Hippocampal formation (tissue), 2 donors: ENCODE measurements around the gene COL23A1.

Experiments used
- DNase-seq, 2 donors: peaks; one replicate each; lab custom pipeline; 2025; lab: John Stamatoyannopoulos, UW

COL23A1 gene

DNA sequence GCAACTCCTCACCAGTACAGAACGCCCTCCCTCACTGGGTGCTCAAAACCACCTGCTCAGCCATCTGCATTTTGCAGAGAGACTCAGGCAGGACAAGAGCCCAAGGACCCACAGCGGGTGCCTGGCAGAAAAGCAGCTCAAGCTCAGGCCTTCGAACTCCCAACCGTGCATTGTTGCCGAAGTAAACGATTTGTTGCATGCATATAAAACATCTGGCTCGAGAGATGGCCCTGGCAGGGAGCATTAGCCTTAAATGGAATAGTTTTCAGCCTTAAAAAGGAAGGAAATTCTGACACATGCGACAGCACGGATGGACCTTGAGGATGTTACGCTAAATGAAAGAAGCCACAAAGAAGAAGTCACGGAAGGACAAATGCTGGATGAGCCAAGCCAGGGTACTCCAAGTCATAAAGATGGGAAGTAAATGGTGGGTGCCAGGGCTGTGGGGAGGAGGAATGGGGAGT is 197.2 kb downstream of the COL23A1 start:
- no peak for DNase-seq

DNA sequence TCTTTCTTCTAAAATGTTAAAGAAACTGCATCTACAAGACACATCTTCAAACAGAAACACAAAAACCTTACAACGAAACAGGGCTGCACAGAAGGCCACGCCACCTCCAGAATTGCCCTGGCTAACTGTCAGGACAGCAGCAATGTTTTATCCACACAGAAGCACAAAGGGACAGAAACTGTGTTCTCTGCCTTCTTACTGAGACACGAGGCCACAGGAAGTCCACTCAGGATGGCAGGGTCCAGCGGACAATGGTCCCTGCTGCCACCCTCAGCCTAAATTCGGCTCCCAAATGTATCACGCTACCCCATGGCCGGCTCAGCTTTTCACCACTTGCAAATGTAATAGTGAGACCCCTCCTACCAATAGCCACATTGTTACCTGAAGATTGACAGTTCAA is 197.8 kb downstream of the COL23A1 start:
- DNase-seq = no peak

DNA sequence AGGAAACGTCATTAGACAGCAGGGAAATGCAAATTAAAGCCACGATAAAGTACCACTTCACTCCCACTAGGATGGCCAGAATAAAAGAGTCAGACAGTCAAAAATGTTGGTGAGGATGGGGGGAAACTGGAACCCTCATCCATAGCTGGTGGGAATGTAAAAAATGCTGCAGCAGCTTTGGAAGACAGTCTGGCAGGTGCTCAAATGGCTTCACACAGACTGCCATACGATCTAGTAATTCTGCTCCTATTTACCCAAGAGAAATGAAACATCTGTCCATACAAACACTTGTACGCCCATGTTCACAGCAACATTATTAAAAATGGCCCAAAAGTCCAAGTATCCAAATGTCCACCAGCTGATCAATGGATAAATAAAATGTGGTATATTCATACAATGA is 198.7 kb downstream of the COL23A1 start:
- DNase-seq = no peak

DNA sequence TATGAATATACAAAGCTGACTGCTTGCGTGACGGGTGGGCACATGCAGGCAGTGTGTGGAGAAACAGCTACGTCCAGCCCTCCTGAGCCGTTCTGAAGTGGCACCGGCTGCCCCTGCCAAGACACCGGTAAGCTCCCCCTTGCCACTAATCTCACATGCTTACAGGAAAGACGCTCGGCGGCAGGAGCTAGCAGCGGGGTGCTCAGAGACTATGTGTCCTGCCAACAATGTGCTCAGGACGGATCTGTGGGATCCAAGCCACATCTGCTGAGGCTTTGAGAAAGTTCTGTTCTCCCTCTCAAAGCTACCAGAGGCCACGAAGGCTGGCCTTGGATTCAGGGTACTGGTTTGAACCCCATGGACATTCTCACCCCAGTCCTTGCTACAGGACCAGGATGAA is 200.4 kb downstream of the COL23A1 start:
- no peak for DNase-seq

DNA sequence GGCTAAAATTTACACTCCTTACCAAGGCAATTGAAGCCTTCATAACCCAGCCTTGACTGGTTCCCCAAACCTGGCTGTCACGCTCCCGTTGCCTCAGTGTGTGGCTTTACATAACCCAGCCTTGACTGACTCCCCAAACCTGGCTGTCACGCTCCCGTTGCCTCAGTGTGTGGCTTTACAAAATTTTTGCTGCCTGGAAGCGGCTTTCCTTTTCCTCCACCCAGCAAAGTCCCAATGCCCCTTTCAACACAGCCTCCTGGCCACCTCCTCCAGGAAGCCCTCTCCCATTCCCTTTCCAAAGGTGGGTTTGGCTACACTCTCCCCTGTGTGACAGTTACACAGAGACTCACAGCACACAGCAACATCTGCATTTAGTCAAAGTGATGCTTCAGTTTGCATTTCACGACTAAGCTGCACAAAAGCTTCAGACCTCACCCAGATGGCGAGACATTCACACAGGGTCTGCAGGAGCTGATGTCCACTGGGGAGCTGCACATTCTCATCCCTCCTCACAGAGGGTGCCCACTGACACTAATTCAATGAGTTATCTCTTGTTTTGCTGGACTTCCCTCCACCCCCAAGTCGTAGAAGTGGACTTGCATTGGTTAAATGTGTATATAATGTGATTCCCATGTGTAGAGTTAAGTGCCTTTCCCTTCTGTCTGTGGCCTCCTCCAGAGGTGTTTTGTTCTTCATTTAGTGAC is 201.0 kb downstream of the COL23A1 start:
- DNase-seq = no peak

DNA sequence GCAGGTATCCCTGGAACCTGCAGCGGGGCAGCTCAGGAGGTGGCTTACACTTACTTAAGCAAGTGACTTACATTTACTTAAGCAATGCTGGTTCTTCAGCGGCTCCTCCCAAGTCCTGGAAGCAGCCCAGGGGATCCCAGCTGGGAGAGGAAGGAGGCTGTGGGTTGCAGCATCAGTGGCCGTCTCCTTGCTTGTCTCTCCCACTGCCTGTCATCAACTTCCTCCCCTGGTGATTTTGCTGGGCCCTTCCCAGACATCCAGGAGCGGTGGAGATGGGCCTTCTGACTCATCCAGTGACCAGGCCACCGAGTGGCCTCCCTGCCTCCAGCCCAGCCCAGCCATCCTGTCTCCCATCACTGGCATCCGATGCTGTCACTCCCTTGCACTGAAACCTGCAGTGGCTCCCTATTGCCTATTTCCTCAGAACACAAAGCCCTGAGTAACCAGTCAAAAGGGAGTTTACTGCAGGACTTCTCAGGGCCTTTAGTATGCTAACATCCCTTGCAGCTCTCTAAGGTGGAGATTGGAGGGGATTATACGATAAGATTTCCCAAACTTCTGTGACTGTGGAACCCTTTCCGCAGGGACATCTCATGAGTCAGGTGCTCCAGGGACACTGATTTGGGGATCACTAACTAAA is 201.7 kb downstream of the COL23A1 start:
- no peak for DNase-seq

DNA sequence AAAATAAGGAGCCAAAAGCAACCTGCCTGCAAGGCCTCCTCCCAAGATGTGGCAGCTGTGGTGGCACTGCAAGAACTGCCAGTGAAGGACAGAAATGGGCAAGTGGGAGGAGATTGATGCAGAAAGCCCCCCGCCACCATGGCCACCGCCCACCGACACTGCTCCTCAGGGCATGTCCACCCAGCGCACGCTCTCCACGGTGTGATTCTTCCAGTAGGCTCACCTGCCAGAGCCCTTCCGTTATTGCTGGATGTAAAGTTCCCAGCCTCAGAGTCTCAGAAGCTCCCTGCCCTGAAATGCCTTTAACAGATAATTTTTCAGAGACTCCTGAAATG is 202.4 kb downstream of the COL23A1 start:
- DNase-seq = no peak

DNA sequence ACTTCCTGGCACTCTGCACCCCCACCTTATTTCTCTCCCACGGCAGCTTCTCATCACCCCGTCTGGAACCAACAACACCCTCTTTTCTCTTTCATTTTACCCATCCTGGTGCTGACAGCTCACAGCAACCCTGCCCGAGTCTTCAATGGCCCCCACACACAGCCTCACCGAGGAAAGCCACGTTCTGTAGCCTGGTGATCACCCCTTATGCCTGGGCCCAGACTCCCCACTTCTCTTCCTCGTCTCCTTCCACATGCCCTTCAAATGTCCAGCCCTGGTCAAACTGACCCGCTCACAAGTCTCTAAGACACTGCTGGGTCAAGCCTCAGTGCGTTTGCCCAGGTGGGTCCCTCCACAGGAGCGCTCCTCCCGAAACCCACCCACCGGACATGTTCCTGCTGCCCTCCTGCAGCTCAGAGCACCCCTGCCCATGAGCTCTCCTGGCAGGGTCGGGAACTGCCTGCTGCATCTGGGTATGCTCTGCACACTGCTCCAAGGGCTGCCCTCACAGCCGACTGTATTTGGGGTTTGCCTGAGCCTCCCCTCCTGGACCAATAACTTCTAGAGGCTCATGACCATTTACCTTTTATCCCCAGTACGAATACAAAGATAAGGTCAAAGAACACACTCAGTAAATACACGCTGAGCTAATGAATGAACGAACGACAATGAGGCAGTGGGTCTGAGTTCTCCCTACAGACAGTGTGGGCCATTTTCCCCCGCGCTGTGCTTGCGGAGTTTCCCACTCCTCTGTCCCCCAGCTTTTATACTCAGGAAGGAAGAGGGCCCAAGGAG is 202.9 kb downstream of the COL23A1 start:
- DNase-seq = no peak

DNA sequence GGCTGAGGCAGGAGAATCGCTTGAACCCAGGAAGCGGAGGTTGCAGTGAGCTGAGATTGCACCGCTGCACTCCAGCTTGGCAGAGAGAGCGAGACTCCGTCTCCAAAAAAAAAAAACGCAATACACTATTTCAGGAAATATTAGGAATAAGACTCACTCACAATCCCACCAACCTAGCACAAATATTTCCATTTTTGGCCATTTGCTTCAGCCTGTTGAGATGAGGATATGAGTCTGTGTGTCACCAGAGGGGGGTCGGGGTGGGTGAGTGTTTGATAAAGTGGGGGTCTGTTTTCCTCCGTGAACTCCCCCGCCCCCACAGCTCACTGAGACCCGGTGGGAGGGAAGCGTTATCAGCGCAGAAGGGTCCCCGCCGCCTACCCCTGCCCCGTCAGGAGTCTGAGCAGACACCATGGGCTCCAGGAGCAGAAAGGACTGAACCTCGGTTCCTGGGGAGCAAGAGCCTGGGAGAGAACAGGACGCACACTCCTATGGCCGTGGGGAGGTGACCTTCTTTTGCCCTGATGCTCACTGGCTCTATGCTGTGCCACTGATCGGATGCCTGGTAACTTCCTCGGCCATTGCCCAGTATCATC is 203.8 kb downstream of the COL23A1 start:
- DNase-seq = no peak

DNA sequence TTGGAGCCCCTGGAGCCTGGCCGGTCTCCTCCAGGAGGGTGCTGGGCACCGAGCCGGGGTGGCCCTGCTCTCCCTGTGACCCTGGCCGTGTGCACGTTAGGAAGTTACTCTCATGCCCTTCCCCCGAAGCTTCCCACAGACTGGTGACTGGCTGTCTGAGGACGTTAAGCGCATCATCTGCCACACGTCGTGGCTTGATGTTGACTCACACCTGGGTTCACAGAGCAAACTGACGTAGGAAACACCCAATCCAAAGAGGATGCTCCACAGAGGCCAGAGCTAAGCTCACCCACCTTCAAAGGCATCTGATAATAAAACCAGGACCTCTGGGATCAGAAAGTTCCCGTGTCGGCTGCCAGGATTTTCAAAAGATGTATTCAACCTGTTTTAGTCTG is 204.7 kb downstream of the COL23A1 start:
- no peak for DNase-seq

DNA sequence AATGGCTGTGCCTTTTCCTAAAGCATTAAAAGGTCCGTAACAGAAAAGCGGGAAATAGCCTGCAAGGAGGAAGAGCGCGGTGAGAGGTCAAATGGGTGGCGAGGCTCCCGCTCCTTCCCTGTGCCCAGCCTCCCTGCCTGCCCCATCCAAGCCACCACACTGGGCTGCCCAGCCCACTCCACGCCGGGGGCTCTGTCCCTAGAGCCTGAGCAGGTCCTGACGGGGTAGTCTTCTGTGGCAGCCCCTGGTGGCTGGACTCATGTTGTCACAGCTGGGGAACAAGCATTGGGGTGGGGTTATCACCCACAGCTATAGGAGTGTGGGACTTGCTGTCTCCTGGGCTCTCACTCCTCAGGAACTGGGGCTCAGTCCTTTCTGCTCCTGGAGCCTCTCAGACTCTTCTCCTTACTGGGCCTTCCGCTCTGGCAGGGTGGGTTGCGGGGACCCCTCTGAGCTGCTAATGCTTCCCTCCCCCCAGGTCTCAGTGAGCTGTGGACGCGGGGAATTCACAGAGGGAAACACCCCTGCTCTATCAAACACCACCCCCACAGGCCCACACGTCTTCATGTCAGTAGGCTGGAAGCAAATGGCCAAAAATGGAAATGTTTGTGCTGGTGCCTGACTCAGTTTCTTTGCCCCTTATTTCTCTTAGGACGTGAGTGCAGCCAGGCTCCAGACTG is 205.2 kb downstream of the COL23A1 start:
- DNase-seq = no peak

DNA sequence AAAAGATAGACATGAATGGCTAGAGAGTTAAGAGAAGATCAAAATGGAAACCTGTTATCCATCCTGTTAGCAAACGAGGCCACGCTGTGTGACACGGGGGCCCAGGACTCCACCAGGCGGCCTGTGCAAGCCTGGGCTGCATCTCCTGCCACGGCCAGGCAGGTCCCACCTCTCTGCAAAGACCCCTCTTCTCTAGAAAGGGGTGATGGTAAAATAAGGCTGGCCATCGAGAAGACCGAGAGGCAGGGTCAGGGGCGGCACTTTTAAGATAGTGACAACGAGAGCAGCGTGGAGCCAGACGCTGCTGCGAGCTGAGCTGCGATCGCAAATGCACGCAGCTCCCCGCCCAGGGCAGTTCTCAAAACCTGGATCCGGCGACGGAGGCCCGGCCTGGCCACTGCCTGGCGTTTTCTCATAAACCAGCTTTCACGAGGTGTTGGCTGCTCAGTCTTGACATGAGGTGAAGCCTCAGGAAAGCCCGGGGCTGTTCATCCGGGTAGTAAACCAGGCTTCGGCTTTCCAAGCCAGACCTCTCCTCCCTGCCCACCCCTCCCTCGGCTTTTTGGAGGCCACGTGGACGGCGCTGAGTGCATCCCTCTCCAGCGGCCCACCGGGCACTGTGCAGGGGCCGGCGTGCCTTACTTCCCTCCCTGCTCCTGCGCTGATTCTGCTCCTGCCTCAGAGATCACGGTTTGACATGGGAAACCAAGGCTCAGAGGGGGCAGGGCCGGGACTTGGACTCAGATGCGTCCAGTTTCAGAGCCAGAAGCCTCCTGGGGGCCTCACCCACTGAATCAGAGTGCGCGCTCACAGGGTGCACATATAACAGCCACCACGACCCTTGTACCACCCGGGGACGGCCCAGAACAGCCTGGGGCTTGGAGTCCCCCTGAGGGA is 206.0 kb downstream of the COL23A1 start:
- no peak for DNase-seq

DNA sequence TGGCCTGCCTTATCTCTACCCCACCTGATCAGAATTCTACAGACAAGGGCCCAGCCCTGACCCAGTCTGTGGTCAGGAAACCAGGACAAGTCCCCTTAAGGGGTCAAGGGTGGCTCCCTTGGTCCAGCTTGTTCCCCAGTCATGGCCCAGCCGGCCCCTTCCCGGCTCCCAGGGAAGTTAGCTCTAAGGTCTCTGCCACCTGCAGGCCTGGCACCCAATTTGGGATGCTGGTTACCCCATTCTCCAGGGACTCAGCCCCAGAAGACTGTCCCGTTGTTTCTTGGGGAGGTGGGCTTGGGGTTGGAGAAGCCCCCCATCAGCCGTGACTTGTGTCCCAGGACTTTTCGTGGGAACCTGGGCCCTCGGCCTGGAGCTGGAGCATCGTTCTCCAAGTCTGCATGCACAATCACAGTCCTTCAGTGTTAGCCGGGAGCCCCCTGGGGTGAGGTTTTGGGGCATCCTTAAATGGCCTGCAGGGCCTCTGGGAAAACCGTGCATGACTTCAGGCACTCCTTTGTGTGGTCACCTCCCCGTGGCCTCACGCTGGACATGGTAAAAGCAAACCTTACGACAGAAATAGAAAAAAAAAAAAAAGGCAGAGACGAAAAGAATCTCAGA is 206.8 kb downstream of the COL23A1 start:
- DNase-seq = no peak

DNA sequence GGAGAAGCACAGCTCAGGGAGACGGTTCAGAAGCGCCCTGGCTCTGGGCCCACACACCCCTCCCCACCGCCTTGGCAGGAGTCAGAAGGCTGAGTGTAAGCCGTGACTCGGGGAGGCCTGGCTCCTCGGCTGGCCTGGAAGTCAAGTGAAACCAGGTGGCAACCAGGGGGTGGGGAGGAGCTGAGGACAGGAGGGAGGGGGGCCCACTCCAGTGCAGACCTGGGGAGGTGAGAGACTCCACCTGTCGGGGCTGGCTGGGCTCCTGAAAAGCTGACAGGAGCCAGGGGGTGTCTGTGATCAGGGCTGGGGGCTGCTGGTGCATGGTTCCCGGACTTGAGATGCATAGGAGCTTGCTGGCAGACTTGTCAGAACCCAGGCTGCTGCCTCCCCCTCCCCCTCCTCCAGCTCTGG is 207.4 kb downstream of the COL23A1 start:
- no peak for DNase-seq

DNA sequence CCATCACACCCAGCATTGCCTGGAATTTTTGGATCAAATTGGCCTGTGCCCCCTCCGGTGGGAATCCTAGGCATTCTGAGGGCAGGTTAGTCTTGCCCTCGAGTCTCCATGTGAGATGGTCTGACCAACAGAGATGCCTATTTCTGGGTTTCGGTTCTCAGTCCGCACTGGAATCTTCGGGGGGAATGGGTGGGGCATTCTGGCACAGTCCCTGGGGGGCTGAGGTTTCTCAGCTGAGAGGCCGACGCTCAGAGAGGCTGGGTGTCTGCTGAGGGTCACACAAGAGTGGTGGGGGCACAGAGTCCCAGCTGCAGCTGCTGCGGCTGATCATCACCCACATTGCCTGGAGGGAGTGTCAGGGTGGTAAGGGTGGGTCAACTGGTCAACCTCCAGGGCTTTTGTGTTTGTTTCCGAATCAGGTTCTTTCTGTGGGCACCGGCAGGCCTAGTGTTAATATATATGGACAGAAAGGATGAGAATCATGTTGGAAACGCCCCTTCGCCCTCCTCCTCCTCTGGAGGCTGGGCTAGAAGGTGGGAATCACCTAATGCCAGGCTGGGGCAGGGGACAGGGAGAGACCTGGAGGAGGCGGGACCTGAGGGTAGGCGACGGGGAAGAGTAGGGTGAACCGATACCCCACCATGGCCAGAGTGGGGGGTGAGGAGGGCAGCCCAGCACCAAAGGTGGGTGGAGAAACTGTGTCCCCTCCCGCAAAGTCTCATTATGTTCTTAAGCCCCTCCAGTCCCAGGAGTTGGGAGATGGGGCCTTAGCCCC is 208.1 kb downstream of the COL23A1 start:
- DNase-seq = no peak

DNA sequence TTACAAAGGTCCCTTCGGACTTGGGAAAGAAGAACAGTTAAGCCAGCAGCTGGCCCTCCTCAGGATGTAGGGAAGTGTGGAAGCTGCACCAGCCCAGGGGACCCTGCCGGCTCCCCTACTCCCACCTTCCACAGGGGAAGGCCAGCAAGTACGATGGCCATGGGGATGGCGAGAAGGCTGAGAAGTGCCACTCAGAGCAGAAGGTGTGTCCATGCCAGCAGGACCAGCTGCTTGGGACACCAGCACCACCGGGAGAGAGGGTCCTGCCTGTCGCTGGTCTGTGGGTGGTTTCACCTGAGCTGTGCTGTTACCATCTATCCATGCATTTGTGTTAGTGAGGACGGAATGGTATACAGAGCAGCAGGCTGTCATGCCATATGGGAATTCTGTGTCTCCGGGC is 209.0 kb downstream of the COL23A1 start:
- DNase-seq = no peak

DNA sequence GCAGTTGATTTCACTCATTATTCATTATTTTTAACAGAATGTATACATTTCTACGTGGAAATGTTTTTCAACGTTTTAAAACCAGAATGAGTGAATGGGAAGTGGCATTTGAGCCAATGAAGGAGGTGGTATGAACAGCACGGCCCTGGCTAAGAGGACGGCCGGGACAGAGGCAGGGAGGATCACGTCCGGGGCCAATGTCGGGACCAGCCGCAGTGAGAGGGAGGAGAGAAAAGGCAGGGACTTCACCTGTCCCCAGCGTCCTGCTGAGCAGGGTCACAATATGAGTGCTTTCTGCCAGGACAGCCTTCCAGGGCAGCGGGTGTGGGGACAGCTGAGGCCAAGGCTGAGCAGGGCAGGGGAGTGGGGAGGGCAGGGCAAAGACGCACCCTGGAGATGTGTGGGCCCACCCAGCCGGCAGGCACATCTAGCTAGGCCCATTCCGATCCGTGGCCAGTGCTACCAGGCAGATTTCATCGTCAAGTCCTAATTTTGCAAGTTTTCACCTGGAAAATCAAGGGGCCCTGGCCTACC is 209.6 kb downstream of the COL23A1 start:
- DNase-seq = no peak

DNA sequence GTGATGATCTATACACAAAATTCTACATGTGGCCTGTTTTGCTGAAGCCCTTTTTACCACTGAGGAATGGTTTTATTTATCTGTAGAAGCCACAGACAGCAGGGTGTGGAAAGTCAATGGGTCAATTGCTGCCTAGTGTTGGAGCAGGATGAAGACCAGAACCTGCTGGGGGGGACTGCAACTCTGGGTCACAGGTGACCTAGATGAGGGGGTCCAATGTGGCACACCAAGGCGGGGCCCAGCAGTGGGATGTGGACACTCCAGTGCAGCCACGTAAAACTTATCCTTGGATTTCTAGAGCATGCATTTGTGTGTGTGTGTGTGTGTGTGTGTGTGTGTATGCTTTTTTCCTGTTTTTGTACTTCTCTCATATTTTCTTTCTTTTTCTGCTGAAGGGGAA is 210.1 kb downstream of the COL23A1 start:
- no peak for DNase-seq
